OCI-LY7 (cell line): Measurements from ENCODE around the gene TTC28. TPM values are rescaled to one million over a fixed set of nuclear protein-coding genes. Genes with fewer than 3 reads are reported as not detected.

Source experiments
- BruUV-seq: library from RNA; stranded (reverse); fragments of 400-500 nt; replicated peaks from 2 replicates; lab custom pipeline; 2021; lab: Mats Ljungman, UMichigan
- CTCF ChIA-PET: fragments of 300-600 bp; sonication (Branson Sonifier 250); formaldehyde crosslinking; loops from one replicate; lab custom pipeline; 2022; ENCODE audit warnings: antibody characterized with exemption; ENCODE audit not compliant: unreplicated experiment; lab: Charles Lee
- POLR2A ChIA-PET: fragments of 300-600 bp; sonication (Branson Sonifier 250); formaldehyde crosslinking; loops from one replicate; lab custom pipeline; 2022; ENCODE audit warnings: antibody characterized with exemption; lab: Charles Lee
- DNase-seq: peaks from one replicate; pipeline ENCODE4 v3.0.0-alpha.2; 2015; ENCODE audit warnings: low spot score
- H2AFZ ChIP-seq: fragments of 200-600 bp; sonication (generic), shearing (Covaris generic); 2 replicates; pipeline ENCODE4 v1.6.1; 2014; ENCODE audit warnings: mild to moderate bottlenecking, antibody characterized with exemption, low read length, moderate library complexity
- H3K27ac ChIP-seq: fragments of 200-600 bp; sonication (generic); 2 replicates; pipeline ENCODE4 v1.5.1; 2014; ENCODE audit warnings: mixed run types, low read depth, mild to moderate bottlenecking, moderate library complexity, low read length, inconsistent platforms; ENCODE audit not compliant: poor library complexity, severe bottlenecking
- H3K36me3 ChIP-seq: fragments of 200-600 bp; sonication (generic); 2 replicates; pipeline ENCODE4 v1.6.1; 2014; ENCODE audit warnings: mild to moderate bottlenecking, antibody characterized with exemption, low read length, moderate library complexity, mixed read lengths; ENCODE audit not compliant: insufficient read depth
- H3K4me1 ChIP-seq: fragments of 200-600 bp; sonication (generic); 2 replicates; pipeline ENCODE4 v1.5.1; 2014; ENCODE audit warnings: mild to moderate bottlenecking, low read length; ENCODE audit not compliant: insufficient read depth, poor library complexity, severe bottlenecking
- H3K4me2 ChIP-seq: fragments of 200-600 bp; sonication (generic); 2 replicates; pipeline ENCODE4 v1.6.1; 2014; ENCODE audit warnings: mild to moderate bottlenecking, low read length
- H3K4me3 ChIP-seq: fragments of 200-600 bp; sonication (generic); 2 replicates; pipeline ENCODE4 v1.5.1; 2014; ENCODE audit warnings: mild to moderate bottlenecking, low read depth, low read length; ENCODE audit not compliant: poor library complexity, severe bottlenecking
- H3K79me2 ChIP-seq: fragments of 200-600 bp; sonication (generic); 2 replicates; pipeline ENCODE4 v1.6.1; 2016; ENCODE audit warnings: low read depth, mild to moderate bottlenecking, low read length, moderate library complexity, mixed read lengths; ENCODE audit not compliant: insufficient read depth
- H3K9me2 ChIP-seq: fragments of 200-600 bp; sonication (generic); 2 replicates; pipeline ENCODE4 v1.6.1; 2016; ENCODE audit warnings: mild to moderate bottlenecking, low read length, mixed read lengths; ENCODE audit not compliant: insufficient read depth
- H3K9me3 ChIP-seq: fragments of 200-600 bp; sonication (generic); 2 replicates; pipeline ENCODE4 v1.6.1; 2014; ENCODE audit warnings: mild to moderate bottlenecking, mixed run types, low read length, mixed read lengths
- H4K20me1 ChIP-seq: fragments of 200-600 bp; sonication (generic); 2 replicates; pipeline ENCODE4 v1.6.1; 2014; ENCODE audit warnings: mild to moderate bottlenecking, antibody characterized with exemption, low read length, moderate library complexity, mixed read lengths; ENCODE audit not compliant: insufficient read depth
- EZH2phosphoT487 ChIP-seq: fragments of 200-600 bp; sonication (generic); IDR thresholded peaks from 2 replicates; pipeline ENCODE4 v1.6.1; 2018; ENCODE audit warnings: low read depth, borderline replicate concordance, mild to moderate bottlenecking, mixed run types, antibody characterized with exemption, low read length, moderate library complexity, mixed read lengths
- intact Hi-C: fragments of 100-400 bp; cut with micrococcal nuclease; formaldehyde crosslinking; loops from one replicate; pipeline ENCODE4 v1.10.0; 2022; ENCODE audit not compliant: unreplicated experiment
- total RNA-seq, 2 experiments: library from RNA; depleted of rRNA in 1 of 2; stranded (reverse); fragments of >200 nt in 1 of 2; shearing (Covaris generic) in 1 of 2; gene quantifications; 2 replicates each; pipeline ENCODE4 v1.2.3, GENCODE V29; 2014 to 2022
- TF ChIP-seq, protein P1 (sequence below): fragments of 200-600 bp; sonication (generic); conservative IDR thresholded peaks from 2 replicates; pipeline ENCODE4 v1.5.1; 2014; ENCODE audit warnings: mild to moderate bottlenecking, antibody characterized with exemption, low read length, moderate library complexity, mixed read lengths

The TTC28 gene
- total RNA-seq, 2 experiments from 2014 or later = under 0.01 to 0.55 TPM

DNA sequence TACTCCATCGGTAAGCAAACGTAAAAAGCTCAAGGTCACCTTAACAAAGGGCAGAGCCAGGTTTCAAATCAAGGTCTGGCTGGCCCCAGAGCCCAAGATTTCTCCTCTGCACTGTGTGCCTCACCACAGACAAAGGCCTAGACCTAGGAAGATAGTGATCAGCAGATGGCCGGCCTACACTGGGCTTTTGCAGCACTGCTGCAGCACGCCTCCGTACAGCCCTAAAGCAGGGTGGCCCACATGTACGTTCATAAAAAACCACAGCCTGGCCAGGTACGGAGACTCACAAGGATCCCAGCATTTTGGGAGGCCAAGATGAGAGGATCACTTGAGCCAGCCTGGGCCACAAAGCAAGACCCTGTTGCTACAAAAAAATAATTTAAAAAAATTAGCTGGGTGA, 654.3 kb downstream of the TTC28 start:
- TF ChIP-seq, protein P1, sequence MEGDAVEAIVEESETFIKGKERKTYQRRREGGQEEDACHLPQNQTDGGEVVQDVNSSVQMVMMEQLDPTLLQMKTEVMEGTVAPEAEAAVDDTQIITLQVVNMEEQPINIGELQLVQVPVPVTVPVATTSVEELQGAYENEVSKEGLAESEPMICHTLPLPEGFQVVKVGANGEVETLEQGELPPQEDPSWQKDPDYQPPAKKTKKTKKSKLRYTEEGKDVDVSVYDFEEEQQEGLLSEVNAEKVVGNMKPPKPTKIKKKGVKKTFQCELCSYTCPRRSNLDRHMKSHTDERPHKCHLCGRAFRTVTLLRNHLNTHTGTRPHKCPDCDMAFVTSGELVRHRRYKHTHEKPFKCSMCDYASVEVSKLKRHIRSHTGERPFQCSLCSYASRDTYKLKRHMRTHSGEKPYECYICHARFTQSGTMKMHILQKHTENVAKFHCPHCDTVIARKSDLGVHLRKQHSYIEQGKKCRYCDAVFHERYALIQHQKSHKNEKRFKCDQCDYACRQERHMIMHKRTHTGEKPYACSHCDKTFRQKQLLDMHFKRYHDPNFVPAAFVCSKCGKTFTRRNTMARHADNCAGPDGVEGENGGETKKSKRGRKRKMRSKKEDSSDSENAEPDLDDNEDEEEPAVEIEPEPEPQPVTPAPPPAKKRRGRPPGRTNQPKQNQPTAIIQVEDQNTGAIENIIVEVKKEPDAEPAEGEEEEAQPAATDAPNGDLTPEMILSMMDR = no peak
- TF ChIP-seq EZH2phosphoT487 = no peak
- Histone ChIP-seq H3K4me3 (no peak overlapping the region), H3K36me3 (no peaks in the 10 kb centered on the region), H4K20me1 (no peaks in the 10 kb centered on the region), H3K79me2 (no peaks in the 10 kb centered on the region), H3K9me2 (no peaks in the 10 kb centered on the region), H3K9me3 (no peaks in the 10 kb centered on the region), H2AFZ (no peak overlapping the region), H3K4me2 (no peak overlapping the region), H3K4me1 (no peaks in the 10 kb centered on the region), H3K27ac (no peak overlapping the region)
- intact Hi-C loops = no loop called here
- CTCF ChIA-PET = no interaction called here
- no peak for DNase-seq
- POLR2A ChIA-PET = no interaction called here
- BruUV-seq = no TSS peak

DNA sequence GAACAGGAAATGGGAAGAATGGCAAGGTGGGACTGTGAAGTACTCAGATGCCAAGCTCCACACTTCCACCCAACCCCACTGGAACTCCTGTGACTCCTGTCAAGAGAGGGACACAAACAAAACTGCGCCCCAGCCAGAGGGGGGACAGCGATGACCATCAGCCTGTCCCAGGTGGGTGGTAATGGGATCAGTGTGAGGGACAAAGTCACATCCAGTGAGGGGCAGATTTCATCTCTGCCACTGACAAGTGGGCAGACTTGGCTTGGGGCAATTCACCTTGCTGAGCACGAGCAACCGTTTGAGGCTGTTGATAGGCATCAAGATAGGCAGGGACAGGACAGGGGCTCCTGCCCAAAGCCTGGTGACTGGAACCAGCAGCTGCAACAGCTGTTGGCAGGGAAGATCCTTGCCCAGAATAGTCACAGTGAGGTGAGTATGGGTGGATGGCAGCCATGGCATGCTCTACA, 655.2 kb downstream of the TTC28 start:
- no peak overlapping the region for H3K4me2 ChIP-seq
- ChIA-PET CTCF (no interaction called here), POLR2A (interaction anchor here (0.7 kb wide), 1 partner anchor 153 kb away, joined by 4 read pairs; no protein-coding TSS in a partner anchor)
- H3K9me2 ChIP-seq = no peaks in the 10 kb centered on the region
- no peaks in the 10 kb centered on the region for H3K36me3 ChIP-seq
- H3K4me1 ChIP-seq = no peaks in the 10 kb centered on the region
- intact Hi-C loops = loop anchor here (5.0 kb wide), 1 partner anchor 418 kb away; no protein-coding TSS in a partner anchor
- BruUV-seq = no TSS peak
- no peak for TF ChIP-seq EZH2phosphoT487
- TF ChIP-seq, protein P1 = no peak
- H4K20me1 ChIP-seq = no peaks in the 10 kb centered on the region
- no peak overlapping the region for H2AFZ ChIP-seq
- H3K27ac ChIP-seq = no peak overlapping the region
- no peak for DNase-seq
- H3K9me3 ChIP-seq = no peaks in the 10 kb centered on the region
- no peak overlapping the region for H3K4me3 ChIP-seq
- H3K79me2 ChIP-seq = no peaks in the 10 kb centered on the region

DNA sequence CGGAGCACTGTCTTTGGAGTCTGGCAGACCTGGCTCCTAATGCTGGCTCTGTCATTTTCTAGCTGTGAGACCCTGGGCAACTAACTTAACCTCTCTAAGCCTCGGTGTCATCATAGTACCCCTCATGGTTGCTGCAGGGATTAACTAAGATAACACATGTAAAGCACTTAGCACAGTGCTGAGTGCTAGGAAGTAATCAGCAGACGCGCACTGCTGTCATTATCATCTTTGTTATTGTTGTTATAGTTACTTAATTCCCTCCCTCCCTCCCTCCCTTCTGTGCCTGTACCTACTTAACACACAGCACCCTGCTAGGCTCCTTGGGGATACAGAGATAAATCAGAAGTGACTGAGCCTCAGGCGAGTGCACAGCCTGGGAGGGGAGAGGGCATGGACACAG, 655.9 kb downstream of the TTC28 start:
- intact Hi-C loops = loop anchor here (5.0 kb wide), 1 partner anchor 419 kb away; no protein-coding TSS in a partner anchor
- Histone ChIP-seq H3K9me2 (no peaks in the 10 kb centered on the region), H3K9me3 (no peaks in the 10 kb centered on the region), H3K4me3 (no peak overlapping the region), H3K27ac (no peak overlapping the region), H3K79me2 (no peaks in the 10 kb centered on the region), H3K36me3 (no peaks in the 10 kb centered on the region), H4K20me1 (no peaks in the 10 kb centered on the region), H2AFZ (no peak overlapping the region), H3K4me2 (no peak overlapping the region), H3K4me1 (no peaks in the 10 kb centered on the region)
- TF ChIP-seq EZH2phosphoT487 = no peak
- TF ChIP-seq, protein P1 = no peak
- DNase-seq = no peak
- BruUV-seq = no TSS peak
- ChIA-PET CTCF (no interaction called here), POLR2A (no interaction called here)
